Stimulated activated CD8-positive, alpha-beta memory T cell treated with anti-CD3 and anti-CD28 coated beads, Interleukin-4, amount 100 ng/mL, for 4 hours (primary cell): ENCODE data around the gene ZPLD1.

Source experiments
- DNase-seq, 2 donors: peaks; one replicate each; pipeline ENCODE4 v3.0.0-alpha.2; 2020; ENCODE audit warnings: low read depth in 2 of 2, low spot score in 1 of 2

Gene ZPLD1

GRCh38 chr3:102525624-102526023 is 90.8 kb downstream of the ZPLD1 start:
- DNase-seq = no peak

- DNase-seq = no peak
Measured at GRCh38 chr3:102526865-102527264, 92.0 kb downstream of the ZPLD1 start.

- no peak for DNase-seq
Measured at GRCh38 chr3:102528727-102529126, 93.9 kb downstream of the ZPLD1 start.
